ENCODE data around the gene CCNA1.

Gene CCNA1

GRCh38 chr13:36432106-36432544 is at the start of gene CCNA1:
Gene CCNA1 (plus strand): TSS chr13:36432495. CDS start chr13:36433057, 562 bp downstream.
- DNase-seq (ENCODE audit: low read depth in 1 of 2, low spot score in 1 of 2), result no peak

- no peak for DNase-seq (ENCODE audit: low read depth in 1 of 2, low spot score in 1 of 2)
Measured at GRCh38 chr13:36385489-36385888, 46.8 kb upstream of the CCNA1 start.

- no peak for DNase-seq (ENCODE audit: low read depth in 1 of 2, low spot score in 1 of 2)
Measured at GRCh38 chr13:36395280-36395679, 37.0 kb upstream of the CCNA1 start.

GRCh38 chr13:36405151-36405550 is 27.1 kb upstream of the CCNA1 start:
- DNase-seq (ENCODE audit: low read depth in 1 of 2, low spot score in 1 of 2), result no peak

- DNase-seq (ENCODE audit: low read depth in 1 of 2, low spot score in 1 of 2), result no peak
Measured at GRCh38 chr13:36412736-36413135, 19.6 kb upstream of the CCNA1 start.

- no peak for DNase-seq (ENCODE audit: low read depth in 1 of 2, low spot score in 1 of 2)
Measured at GRCh38 chr13:36413161-36413560, 19.1 kb upstream of the CCNA1 start.

GRCh38 chr13:36414461-36414860 is 17.8 kb upstream of the CCNA1 start:
- no peak for DNase-seq (ENCODE audit: low read depth in 1 of 2, low spot score in 1 of 2)

- no peak for DNase-seq (ENCODE audit: low read depth in 1 of 2, low spot score in 1 of 2)
Measured at GRCh38 chr13:36417331-36417730, 15.0 kb upstream of the CCNA1 start.

GRCh38 chr13:36418022-36418805 is 14.1 kb upstream of the CCNA1 start:
- DNase-seq (ENCODE audit: low read depth in 1 of 2, low spot score in 1 of 2), result no peak

GRCh38 chr13:36420437-36420891 is 11.8 kb upstream of the CCNA1 start:
- DNase-seq (ENCODE audit: low read depth in 1 of 2, low spot score in 1 of 2), result peak in 1 of 2 donors; percentile 26

GRCh38 chr13:36421447-36421846 is 10.8 kb upstream of the CCNA1 start:
- DNase-seq (ENCODE audit: low read depth in 1 of 2, low spot score in 1 of 2), result no peak

GRCh38 chr13:36428086-36428485 is 4.2 kb upstream of the CCNA1 start:
- no peak for DNase-seq (ENCODE audit: low read depth in 1 of 2, low spot score in 1 of 2)

- DNase-seq (ENCODE audit: low read depth in 1 of 2, low spot score in 1 of 2), result no peak
Measured at GRCh38 chr13:36430247-36431203, 1.8 kb upstream of the CCNA1 start.

- DNase-seq (ENCODE audit: low read depth in 1 of 2, low spot score in 1 of 2), result no peak
Measured at GRCh38 chr13:36431204-36432105, 840 bp upstream of the CCNA1 start.

GRCh38 chr13:36436811-36437210 is 4.5 kb downstream of the CCNA1 start:
- DNase-seq (ENCODE audit: low read depth in 1 of 2, low spot score in 1 of 2), result no peak

- DNase-seq (ENCODE audit: low read depth in 1 of 2, low spot score in 1 of 2), result no peak
Measured at GRCh38 chr13:36438594-36439483, 6.5 kb downstream of the CCNA1 start.

GRCh38 chr13:36445278-36445677 is 13.0 kb downstream of the CCNA1 start:
- DNase-seq (ENCODE audit: low read depth in 1 of 2, low spot score in 1 of 2), result no peak

- DNase-seq (ENCODE audit: low read depth in 1 of 2, low spot score in 1 of 2), result no peak
Measured at GRCh38 chr13:36445891-36446351, 13.6 kb downstream of the CCNA1 start.

GRCh38 chr13:36447501-36447900 is 15.2 kb downstream of the CCNA1 start:
- DNase-seq (ENCODE audit: low read depth in 1 of 2, low spot score in 1 of 2), result no peak

GRCh38 chr13:36450534-36450933 is 18.2 kb downstream of the CCNA1 start:
- DNase-seq (ENCODE audit: low read depth in 1 of 2, low spot score in 1 of 2), result no peak

Data from stimulated activated CD4-positive, alpha-beta T cell treated with anti-CD3 and anti-CD28 coated beads, Interleukin-15, amount 100 ng/mL, for 1 hour (primary cell).